Measurements from ENCODE around the gene SLC6A18. TPM values are rescaled to one million over a fixed set of nuclear protein-coding genes. Genes with fewer than 3 reads are reported as not detected.

Gene SLC6A18
- total and polyA plus RNA-seq, 2 of the 13 experiments (the other 11 are each of a cell fraction or from before 2014, with no cell fraction given) = not detected

- intact Hi-C loops (cut with micrococcal nuclease; ENCODE audit: unreplicated experiment) (loop anchor here (10.0 kb wide), 1 partner anchor 435 kb away; no protein-coding TSS in a partner anchor), in situ Hi-C loops (cut with HindIII; ENCODE audit: extremely low pct_ligation_motif_present, low pct_unique_long_range_greater_than_20kb) (no loop called here)
- H2AFZ ChIP-seq (ENCODE audit: low read length) = no peak overlapping the region
- H3K4me1 ChIP-seq (ENCODE audit: insufficient read depth, low read length) = peaks cover 4% of the 10 kb centered on the region
- POLR2A ChIA-PET = no interaction called here
- CTCF ChIA-PET (ENCODE audit: low intra/inter-chr PET ratio, low total read pairs) = no interaction called here
- no peak overlapping the region for H3K4me3 ChIP-seq (replicated peaks in 1 of 3; ENCODE audit: insufficient read depth in 1 of 3, low read depth in 2 of 3, low read length in 3 of 3)
- FAIRE-seq = no peak
- H3K9me3 ChIP-seq (ENCODE audit: low read length) = no peaks in the 10 kb centered on the region
- 33% methylated on average over 11 of the region's 21 CpGs for WGBS (ENCODE audit: low lambda C conversion rate)
- no peak for DNase-seq (ENCODE audit: low spot score)
- H3K9ac ChIP-seq (ENCODE audit: insufficient read depth, low read depth, low read length) = no peak overlapping the region
- H3K4me2 ChIP-seq (ENCODE audit: low read depth, low read length) = no peak overlapping the region
- no peak for ATAC-seq
- peaks cover 16 to 48% of the 10 kb centered on the region in 2 experiments; a peak in 4 of 5 replicates for H3K27me3 ChIP-seq (ENCODE audit: control insufficient read depth in 1 of 2, insufficient read depth in 2 of 2, low read length in 2 of 2)
- no TSS peak for BruUV-seq (replicated peaks)
- no peaks in the 10 kb centered on the region for H4K20me1 ChIP-seq (ENCODE audit: insufficient read depth, low read length)
- H3K27ac ChIP-seq (ENCODE audit: extremely low read length, insufficient read depth, low read length) = no peak overlapping the region
- H3K79me2 ChIP-seq (ENCODE audit: insufficient read depth, low read length) = no peaks in the 10 kb centered on the region
- H3K36me3 ChIP-seq (replicated peaks in 1 of 2; ENCODE audit: control insufficient read depth in 1 of 2, insufficient read depth in 2 of 2, low read length in 2 of 2) = no peaks in the 10 kb centered on the region
- no peak for TF ChIP-seq ATAD3A (CRISPR knock-in tag; IDR thresholded peaks at IDR 0.05)
- no peak for TF ChIP-seq MAZ (IDR thresholded peaks at IDR 0.05; ENCODE audit: borderline replicate concordance, low read depth, low read length)
- TF ChIP-seq MAZ (CRISPR knock-in tag; IDR thresholded peaks at IDR 0.05; ENCODE audit: low read depth) = no peak
- TF ChIP-seq DZIP1 (CRISPR knock-in tag; IDR thresholded peaks at IDR 0.05) = no peak
- TF ChIP-seq TFDP1 (CRISPR knock-in tag; IDR thresholded peaks at IDR 0.05; ENCODE audit: borderline replicate concordance) = no peak
- no peak for TF ChIP-seq HOXA9 (CRISPR knock-in tag; IDR thresholded peaks at IDR 0.05; ENCODE audit: borderline replicate concordance)
- no peak for TF ChIP-seq ZNF879 (CRISPR knock-in tag; IDR thresholded peaks at IDR 0.05)
- TF ChIP-seq ZBTB2 (CRISPR knock-in tag; IDR thresholded peaks at IDR 0.05; ENCODE audit: low read depth) = no peak
- no peak for TF ChIP-seq SMAD9 (CRISPR knock-in tag; IDR thresholded peaks at IDR 0.05)
- no peak for TF ChIP-seq CREB3 (CRISPR knock-in tag; IDR thresholded peaks at IDR 0.05)
- no peak for TF ChIP-seq KLF9 (CRISPR knock-in tag; IDR thresholded peaks at IDR 0.05; ENCODE audit: low read depth)
- no peak for TF ChIP-seq HMG20A (CRISPR knock-in tag; IDR thresholded peaks at IDR 0.05; ENCODE audit: borderline replicate concordance)
- no peak for TF ChIP-seq ZNF232 (CRISPR knock-in tag; IDR thresholded peaks at IDR 0.05; ENCODE audit: borderline replicate concordance)
- no peak for TF ChIP-seq POLR2A (IDR thresholded peaks at IDR 0.05; ENCODE audit: insufficient read depth in 1 of 2, low read depth in 2 of 2, low read length in 2 of 2)
- TF ChIP-seq CBX5 (CRISPR knock-in tag; IDR thresholded peaks at IDR 0.05; ENCODE audit: borderline replicate concordance) = no peak
- TF ChIP-seq NFKB2 (CRISPR knock-in tag; IDR thresholded peaks at IDR 0.05; ENCODE audit: borderline replicate concordance) = no peak
- no peak for TF ChIP-seq ZNF24 (IDR thresholded peaks at IDR 0.05)
- TF ChIP-seq ATF4 (CRISPR knock-in tag; IDR thresholded peaks at IDR 0.05) = no peak
These were observed 15.0 kb upstream of the SLC6A18 start for GRCh38 chr5:1209896-1210776.

All from HepG2 (cell line).